AG09309 (cell line): Measurements from ENCODE around the gene AADACL2.
A peak's percentile ranks its signal among the peaks of the same experiment; 100 is the strongest.

Experiments used
- DNase-seq: peaks from one replicate; pipeline ENCODE4 v3.0.0-alpha.2; 2010; ENCODE audit warnings: low read depth
- H3K4me3 ChIP-seq: 2 replicates; pipeline ENCODE4 v1.5.1; 2011; ENCODE audit warnings: mild to moderate bottlenecking, low read depth, low read length, moderate library complexity; ENCODE audit not compliant: control insufficient read depth
- CTCF ChIP-seq: IDR thresholded peaks from 2 replicates; pipeline ENCODE4 v1.5.1; 2011; ENCODE audit warnings: mild to moderate bottlenecking, low read depth, low read length, inconsistent platforms; ENCODE audit not compliant: insufficient read depth, control insufficient read depth; ENCODE audit errors: missing control alignments

Gene AADACL2

GRCh38 chr3:151732861-151733260 is 866 bp upstream of the AADACL2 start:
- TF ChIP-seq CTCF: no peak
- DNase-seq: no peak
- no peak overlapping the region for H3K4me3 ChIP-seq

- no peak for TF ChIP-seq CTCF
- DNase-seq: no peak
- no peak overlapping the region for H3K4me3 ChIP-seq
Measured at GRCh38 chr3:151740581-151740980, 6.9 kb downstream of the AADACL2 start.

- no peak for DNase-seq
- H3K4me3 ChIP-seq: no peak overlapping the region
- TF ChIP-seq CTCF: no peak
Measured at GRCh38 chr3:151743855-151744254, 10.1 kb downstream of the AADACL2 start.

- no peak overlapping the region for H3K4me3 ChIP-seq
- no peak for TF ChIP-seq CTCF
- DNase-seq: no peak
Measured at GRCh38 chr3:151750181-151750580, 16.5 kb downstream of the AADACL2 start.

GRCh38 chr3:151750678-151751077 is 17.0 kb downstream of the AADACL2 start:
- TF ChIP-seq CTCF: no peak
- no peak for DNase-seq
- H3K4me3 ChIP-seq: no peak overlapping the region

- H3K4me3 ChIP-seq: no peak overlapping the region
- DNase-seq: peak; percentile 57
- TF ChIP-seq CTCF: no peak
Measured at GRCh38 chr3:151751161-151751560, 17.4 kb downstream of the AADACL2 start.

- H3K4me3 ChIP-seq: no peak overlapping the region
- no peak for TF ChIP-seq CTCF
- no peak for DNase-seq
Measured at GRCh38 chr3:151753846-151754245, 20.1 kb downstream of the AADACL2 start.
